Urinary bladder (tissue), 4 donors: Measurements from ENCODE around the gene BEND3. TPM values are rescaled to one million over a fixed set of nuclear protein-coding genes. Genes with fewer than 3 reads are reported as not detected.
A peak's percentile ranks its signal among the peaks of the same experiment; 100 is the strongest.

Source experiments
- DNase-seq: peaks from one replicate; pipeline ENCODE4 v3.0.0-alpha.2; 2015; ENCODE audit errors: extremely low spot score
- H3K27ac ChIP-seq: one replicate; pipeline ENCODE4 v1.5.1; 2013; ENCODE audit warnings: low read depth, mild to moderate bottlenecking, moderate library complexity
- H3K36me3 ChIP-seq: one replicate; pipeline ENCODE4 v1.6.1; 2013; ENCODE audit warnings: mild to moderate bottlenecking, moderate library complexity; ENCODE audit not compliant: insufficient read depth
- H3K4me1 ChIP-seq: one replicate; pipeline ENCODE4 v1.6.1; 2013; ENCODE audit warnings: mild to moderate bottlenecking, moderate library complexity; ENCODE audit not compliant: insufficient read depth
- H3K4me3 ChIP-seq: one replicate; pipeline ENCODE4 v1.5.1; 2013; ENCODE audit warnings: low read depth, low read length
- WGBS: extraction: QIAGEN DNeasy Blood & Tissue Kit; methylation state at CpG from one replicate; pipeline ENCODE4 v1.1.7; 2013; 5-methylcytosine and 5-hydroxymethylcytosine counted together
- polyA plus RNA-seq: library from polyadenylated mRNA; stranded (reverse); fragments of 200-250 nt; gene quantifications from one replicate; pipeline ENCODE4 v1.2.3, GENCODE V29; 2013
- total RNA-seq: library from RNA; depleted of rRNA; stranded (reverse); fragments of >200 nt; gene quantifications from one replicate; pipeline ENCODE4 v1.2.3, GENCODE V29; 2014
- donor health status: healthy with polysubstance abuse.
- donor health status: healthy.

The BEND3 gene
- total and polyA plus RNA-seq, 2 donors, result 1.0 to 3.0 TPM

- Histone ChIP-seq H3K4me3 (no peak overlapping the region), H3K36me3 (no peaks in the 10 kb centered on the region), H3K4me1 (no peaks in the 10 kb centered on the region), H3K27ac (no peak overlapping the region)
- DNase-seq, result no peak
- 35% methylated on average over 6 of the region's 6 CpGs for WGBS
These were observed 50.7 kb downstream of the BEND3 start for GRCh38 chr6:107064579-107065065.

GRCh38 chr6:107062691-107063090, 52.6 kb downstream of the BEND3 start:
- no peak overlapping the region for H3K4me3 ChIP-seq
- no peaks in the 10 kb centered on the region for H3K4me1 ChIP-seq
- no peak for DNase-seq
- 96% methylated on average over 3 of the region's 3 CpGs for WGBS
- no peak overlapping the region for H3K27ac ChIP-seq
- H3K36me3 ChIP-seq, result no peaks in the 10 kb centered on the region

GRCh38 chr6:107061125-107062020, 53.9 kb downstream of the BEND3 start:
- no peak overlapping the region for H3K4me3 ChIP-seq
- 38% methylated on average over 14 of the region's 14 CpGs for WGBS
- DNase-seq, result no peak
- H3K27ac ChIP-seq, result no peak overlapping the region
- H3K36me3 ChIP-seq, result no peaks in the 10 kb centered on the region
- H3K4me1 ChIP-seq, result no peaks in the 10 kb centered on the region

DNA sequence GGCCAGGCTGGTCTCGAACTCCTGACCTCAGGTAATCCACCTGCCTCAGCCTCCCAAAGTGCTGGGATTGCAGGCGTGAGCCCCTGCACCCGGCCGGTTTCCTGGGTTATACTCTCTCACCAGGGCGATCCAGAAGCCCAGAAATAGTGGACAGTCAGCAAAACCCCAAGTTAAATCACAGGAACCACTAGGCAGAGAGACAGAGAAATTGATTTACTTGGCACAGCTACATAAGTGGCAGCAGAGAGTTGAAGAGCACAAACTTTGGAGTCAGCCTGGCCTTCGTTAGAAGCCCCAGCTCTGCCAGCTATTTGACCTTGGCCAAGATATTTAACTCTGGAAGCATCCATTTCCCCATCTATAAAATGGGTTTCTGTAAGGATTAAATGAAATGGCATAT, 54.6 kb downstream of the BEND3 start:
- Histone ChIP-seq H3K4me3 (no peak overlapping the region), H3K27ac (no peak overlapping the region), H3K36me3 (no peaks in the 10 kb centered on the region), H3K4me1 (no peaks in the 10 kb centered on the region)
- DNase-seq, result no peak
- 87% methylated on average over 6 of the region's 6 CpGs for WGBS

GRCh38 chr6:107059606-107060005, 55.7 kb downstream of the BEND3 start:
- H3K36me3 ChIP-seq, result no peaks in the 10 kb centered on the region
- H3K4me1 ChIP-seq, result no peaks in the 10 kb centered on the region
- no peak overlapping the region for H3K27ac ChIP-seq
- no peak overlapping the region for H3K4me3 ChIP-seq
- no peak for DNase-seq
- 83% methylated on average over 4 of the region's 4 CpGs for WGBS

DNA sequence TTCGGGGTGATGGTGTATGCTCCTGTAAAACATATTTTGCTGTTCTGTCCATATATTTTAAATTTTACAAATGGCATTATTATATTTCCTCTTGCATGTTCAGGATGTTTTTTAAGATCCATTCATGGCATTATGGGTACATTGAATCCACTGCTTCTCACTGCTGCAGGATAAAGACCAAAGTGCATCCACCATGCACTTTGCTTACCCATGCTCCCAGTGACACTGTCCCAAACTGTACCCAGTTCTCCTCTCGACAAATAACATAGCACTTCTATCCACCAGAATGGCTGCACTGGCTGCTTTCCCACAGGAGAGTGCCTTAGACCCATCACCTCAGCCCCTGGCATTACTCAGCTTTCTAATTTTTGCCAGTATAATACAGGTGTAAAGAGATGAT, 57.6 kb downstream of the BEND3 start:
- no peak for DNase-seq
- Histone ChIP-seq H3K4me3 (no peak overlapping the region), H3K27ac (no peak overlapping the region), H3K4me1 (no peaks in the 10 kb centered on the region), H3K36me3 (no peaks in the 10 kb centered on the region)
- 70% methylated on average over 2 of the region's 2 CpGs for WGBS

GRCh38 chr6:107056796-107057195, 58.5 kb downstream of the BEND3 start:
- no peak for DNase-seq
- Histone ChIP-seq H3K36me3 (no peaks in the 10 kb centered on the region), H3K4me3 (no peak overlapping the region), H3K27ac (no peak overlapping the region), H3K4me1 (no peaks in the 10 kb centered on the region)
- WGBS, result 48% methylated on average over 2 of the region's 2 CpGs

GRCh38 chr6:107047807-107048206, 67.5 kb downstream of the BEND3 start:
- no peaks in the 10 kb centered on the region for H3K36me3 ChIP-seq
- no peak for DNase-seq
- 98% methylated on average over 7 of the region's 7 CpGs for WGBS
- no peak overlapping the region for H3K27ac ChIP-seq
- no peak overlapping the region for H3K4me3 ChIP-seq
- H3K4me1 ChIP-seq, result no peaks in the 10 kb centered on the region

- peak; percentile 62 for DNase-seq
- H3K4me3 ChIP-seq, result no peak overlapping the region
These were observed 69.3 kb downstream of the BEND3 start for GRCh38 chr6:107045826-107046675.

DNA sequence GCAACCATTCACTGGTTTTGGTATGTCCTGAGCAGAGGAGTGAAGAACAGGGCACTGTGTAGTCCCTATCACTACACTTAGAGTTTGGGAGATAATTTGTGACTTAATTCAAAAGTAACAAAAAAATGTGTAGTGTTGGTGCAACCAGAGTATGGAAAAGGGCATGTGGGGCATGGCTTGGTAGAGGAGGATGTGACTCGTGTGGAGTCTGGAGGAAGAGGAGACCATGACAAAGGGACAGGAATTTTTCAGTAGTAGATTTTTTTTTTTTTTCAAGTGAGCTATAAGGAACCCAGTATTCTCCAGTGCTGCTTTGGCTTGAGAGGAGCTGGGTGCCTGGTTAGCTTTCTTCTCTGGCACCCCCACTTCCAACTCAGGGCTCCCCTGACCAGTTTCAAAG, 82.2 kb downstream of the BEND3 start:
- no peaks in the 10 kb centered on the region for H3K4me1 ChIP-seq
- no peak overlapping the region for H3K4me3 ChIP-seq
- H3K36me3 ChIP-seq, result no peaks in the 10 kb centered on the region
- DNase-seq, result no peak
- WGBS, result 96% methylated on average over 1 of the region's 1 CpG
- no peak overlapping the region for H3K27ac ChIP-seq

More at GRCh38 chr6:107045826-107046675, 69.3 kb downstream of the BEND3 start:
- Histone ChIP-seq H3K27ac (no peak overlapping the region), H3K4me1 (no peaks in the 10 kb centered on the region), H3K36me3 (no peaks in the 10 kb centered on the region)
- 47% methylated on average over 11 of the region's 11 CpGs for WGBS

DNA sequence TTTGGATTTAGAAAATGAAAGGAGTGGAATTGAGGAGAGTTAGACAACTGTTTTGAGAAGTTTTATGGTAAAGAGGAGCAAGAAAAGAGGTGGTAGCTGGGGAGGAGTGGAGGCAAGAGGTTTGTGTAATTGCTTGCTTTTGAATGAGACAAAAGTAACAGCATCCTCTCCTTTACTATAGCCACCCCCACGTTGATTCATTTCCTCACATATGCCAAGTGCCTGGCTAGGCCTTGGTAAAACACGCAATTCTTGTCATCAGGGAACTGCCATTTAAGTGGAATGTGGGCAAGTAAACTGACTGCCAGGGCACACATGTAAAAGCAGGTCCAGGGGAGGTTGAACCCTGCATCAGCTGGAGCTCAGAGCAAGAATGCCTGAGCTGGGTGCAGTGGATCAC, 83.3 kb downstream of the BEND3 start:
- H3K27ac ChIP-seq, result no peak overlapping the region
- H3K4me3 ChIP-seq, result no peak overlapping the region
- DNase-seq, result no peak
- 82% methylated on average over 2 of the region's 2 CpGs for WGBS
- no peaks in the 10 kb centered on the region for H3K4me1 ChIP-seq
- no peaks in the 10 kb centered on the region for H3K36me3 ChIP-seq

DNA sequence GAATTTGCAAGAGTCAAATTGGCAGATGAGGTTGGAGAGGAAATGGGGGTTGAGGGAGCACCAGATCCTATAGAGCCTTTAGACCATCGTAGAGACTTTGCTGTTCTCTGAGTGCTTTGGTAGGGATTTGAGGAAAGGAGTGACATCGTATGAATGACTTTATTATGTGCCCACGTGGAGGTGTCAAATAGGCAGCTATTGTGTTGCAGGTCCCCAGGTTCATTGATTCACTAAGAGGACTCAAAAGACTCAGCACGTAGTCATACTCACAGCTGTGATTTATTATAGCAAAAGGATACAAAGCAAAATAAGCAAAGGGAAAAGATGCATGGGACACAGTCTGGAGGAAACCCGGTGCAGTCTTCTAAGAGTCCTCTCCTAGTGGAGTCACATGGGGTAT, 85.2 kb downstream of the BEND3 start:
- DNase-seq, result no peak
- Histone ChIP-seq H3K27ac (no peak overlapping the region), H3K4me3 (no peak overlapping the region), H3K4me1 (no peaks in the 10 kb centered on the region), H3K36me3 (no peaks in the 10 kb centered on the region)
- WGBS, result 82% methylated on average over 5 of the region's 5 CpGs

- Histone ChIP-seq H3K27ac (no peak overlapping the region), H3K36me3 (no peaks in the 10 kb centered on the region), H3K4me3 (no peak overlapping the region), H3K4me1 (no peaks in the 10 kb centered on the region)
- 94% methylated on average over 8 of the region's 8 CpGs for WGBS
- no peak for DNase-seq
These were observed 88.3 kb downstream of the BEND3 start for GRCh38 chr6:107026965-107027364.
